NCI-H2029 treated with DMSO at 0.1 percent for 48 hours (cell line): ENCODE measurements around the gene PLA1A.
"Not testable (repeated sequence)": the region's sequence is repeated elsewhere in the genome, so short reads cannot be mapped to it uniquely, and the experiment has no call there.

Experiments
- DNase-seq: peaks from one replicate; lab custom pipeline; 2025; lab: John Stamatoyannopoulos, UW

PLA1A gene

DNA sequence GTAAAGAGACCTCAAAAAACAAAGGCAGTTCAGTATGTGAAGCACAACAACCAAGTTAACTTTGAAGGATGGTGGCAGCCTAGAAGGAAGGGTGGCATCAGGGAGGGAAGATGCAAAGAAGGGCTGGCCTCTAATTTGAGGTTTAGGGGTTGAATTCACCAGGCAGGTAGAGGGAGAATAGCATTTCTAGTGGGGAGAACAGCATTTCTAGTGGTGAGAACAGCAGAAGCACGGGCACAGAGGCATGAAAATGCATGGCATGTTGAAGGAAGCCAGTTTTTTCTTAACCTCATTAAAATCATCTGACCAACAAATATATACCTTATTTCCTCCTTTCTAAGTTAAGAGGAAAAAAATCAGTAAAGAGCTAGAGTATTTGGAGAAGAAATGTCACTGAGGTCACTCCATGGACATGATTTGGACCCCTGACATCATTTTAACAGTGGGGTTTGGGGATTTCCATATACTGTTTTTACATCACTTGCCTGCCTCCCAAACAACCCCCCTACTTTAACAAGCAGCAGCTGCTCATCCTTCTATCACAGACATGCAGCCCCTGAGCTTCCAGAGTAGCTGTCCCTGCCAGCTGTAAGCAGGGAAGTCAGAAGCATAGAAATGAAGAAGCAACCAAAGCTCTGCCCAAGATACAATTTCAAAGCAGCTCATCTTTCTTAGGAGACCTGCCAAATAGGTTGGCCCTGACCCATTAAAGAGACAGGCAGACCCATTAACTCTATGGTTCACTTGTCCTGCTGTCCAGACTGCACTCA lies 65.1 kb downstream of the PLA1A start:
- no peak for DNase-seq

DNA sequence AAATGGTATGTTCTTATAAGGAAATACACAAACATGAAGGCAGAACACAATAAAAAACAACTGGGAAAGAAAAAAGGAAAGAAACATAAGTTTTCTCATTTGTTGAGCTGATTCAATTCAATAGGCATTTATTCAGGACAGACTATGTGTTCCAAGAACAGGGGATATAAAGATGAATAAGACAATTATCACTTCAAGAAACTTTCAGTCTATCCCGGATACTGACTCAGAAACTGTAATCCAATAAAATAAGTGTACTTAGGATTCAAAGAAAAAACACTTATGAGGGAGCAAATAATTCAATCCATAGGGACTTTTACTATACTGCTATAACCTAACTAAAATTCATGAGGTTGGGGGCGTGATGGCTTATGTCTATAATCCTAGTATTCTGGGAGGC lies 66.2 kb downstream of the PLA1A start:
- no peak for DNase-seq

DNA sequence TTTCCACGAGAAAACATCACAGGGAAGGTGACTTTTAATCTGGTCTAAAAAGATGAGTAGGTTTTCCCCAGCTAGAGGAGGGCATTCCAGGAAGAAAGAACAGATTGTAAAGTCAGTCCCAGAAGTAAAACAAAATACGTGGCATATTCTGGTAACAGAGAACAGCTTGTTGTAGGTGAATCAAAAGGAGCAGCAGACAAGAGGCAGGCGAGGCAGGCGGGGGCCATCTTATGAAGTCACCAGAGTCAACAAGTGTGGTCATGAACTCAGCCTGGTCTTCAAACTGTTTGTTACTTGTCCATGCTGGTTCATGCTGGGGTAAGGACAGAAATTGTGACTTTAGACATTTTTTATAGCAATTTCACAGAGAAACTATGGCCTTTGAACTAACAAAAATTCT lies 66.7 kb downstream of the PLA1A start:
- DNase-seq, result no peak

- DNase-seq, result no peak
These were observed 67.2 kb downstream of the PLA1A start for GRCh38 chr3:119664850-119665379.

DNA sequence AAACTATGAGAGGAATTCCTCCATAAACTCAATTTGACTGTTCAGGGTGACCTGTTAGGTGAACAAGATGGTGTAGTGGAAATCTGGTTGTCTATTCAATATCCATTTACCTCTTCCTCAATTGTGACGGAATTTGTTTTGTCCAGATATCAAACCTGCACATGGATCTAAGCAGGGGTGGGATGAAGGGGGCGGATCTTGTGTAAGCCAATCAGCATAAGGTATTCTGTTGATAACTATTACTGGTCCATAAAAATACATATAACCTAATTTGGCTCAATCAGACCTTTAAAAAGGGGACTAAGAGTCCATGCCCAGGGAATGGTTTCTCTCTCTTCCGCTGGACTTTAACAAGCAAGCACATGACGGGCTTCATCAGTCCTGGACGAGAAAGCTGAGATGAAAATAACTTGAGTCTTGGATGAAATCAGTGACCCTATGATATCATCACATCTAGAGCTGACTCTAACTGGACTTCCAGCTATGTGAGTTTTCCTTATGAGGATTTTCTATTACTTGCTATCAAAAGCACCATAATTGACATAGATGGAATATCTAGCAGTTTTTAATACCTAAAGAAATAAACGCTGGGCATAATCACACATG lies 68.4 kb downstream of the PLA1A start:
- no peak for DNase-seq

DNA sequence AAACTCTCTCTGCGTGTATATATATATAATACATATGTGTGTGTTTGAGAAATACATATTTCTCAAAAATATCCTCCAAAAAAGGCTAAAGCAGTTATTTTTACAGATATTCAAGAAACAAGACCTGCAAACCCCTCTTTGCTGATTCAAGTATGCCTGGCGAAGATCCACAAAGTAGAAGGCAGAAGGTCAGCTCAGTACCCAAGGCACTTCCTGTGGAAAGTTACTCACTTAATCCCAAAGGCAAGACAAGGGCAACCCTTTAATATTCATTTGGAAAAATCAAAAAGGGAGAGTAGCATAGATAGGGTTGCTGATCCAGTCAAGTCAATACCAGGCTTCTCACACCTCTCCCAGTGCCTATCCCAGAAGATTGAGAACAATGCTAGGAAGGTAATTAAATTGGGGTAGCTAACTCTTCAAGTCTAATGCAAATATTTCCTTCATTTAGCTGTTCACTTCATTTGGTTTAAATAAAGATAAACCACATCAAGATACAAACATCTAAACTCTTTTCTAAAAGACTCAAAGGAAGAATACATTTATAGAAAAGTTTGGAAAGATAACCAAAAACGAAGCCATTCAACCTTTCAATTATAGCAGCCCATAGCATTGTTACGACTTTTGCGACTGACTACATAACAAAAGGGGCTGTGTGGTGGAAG lies 72.4 kb downstream of the PLA1A start:
- no peak for DNase-seq

DNA sequence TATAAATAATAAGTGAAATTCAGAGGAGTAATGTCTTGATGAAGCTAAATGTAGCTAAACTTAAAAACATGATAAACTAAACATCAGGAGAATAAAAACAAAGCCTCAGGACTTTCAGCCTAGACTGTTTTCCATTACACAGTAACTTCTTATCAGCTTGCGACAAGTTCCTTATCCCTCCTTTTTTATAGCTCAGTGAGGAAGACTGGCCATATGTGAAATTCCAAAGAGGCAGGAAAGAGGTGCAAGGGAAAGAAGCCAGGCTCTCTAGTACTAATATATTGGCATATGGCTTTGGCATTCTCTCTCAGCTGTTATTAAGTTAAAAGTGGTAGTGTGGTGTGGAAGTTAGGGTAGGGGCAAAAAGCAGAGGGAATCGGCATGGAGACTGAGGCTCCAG lies 75.1 kb downstream of the PLA1A start:
- DNase-seq, result no peak

GRCh38 chr3:119673875-119674274 lies 76.2 kb downstream of the PLA1A start:
- no peak for DNase-seq

- DNase-seq, result no peak
These were observed 77.6 kb downstream of the PLA1A start for GRCh38 chr3:119675188-119675874.

DNA sequence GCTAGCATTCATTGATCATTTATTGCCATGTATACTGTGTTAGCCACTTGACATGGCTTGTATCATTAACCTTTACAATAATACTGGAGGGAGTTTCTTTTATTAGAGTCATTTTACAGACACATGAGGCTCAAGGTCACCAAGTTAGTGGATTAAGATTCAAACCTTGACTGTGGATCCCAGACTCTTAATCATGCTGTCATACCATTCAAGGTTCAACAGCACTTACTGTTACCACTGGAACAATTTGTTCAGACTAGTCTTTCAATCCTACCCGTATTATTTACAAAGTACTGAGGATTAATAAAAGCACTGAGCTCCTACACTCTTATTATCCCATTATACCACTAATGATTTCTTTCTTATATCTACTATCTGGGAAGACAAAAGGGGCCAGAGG lies 78.3 kb downstream of the PLA1A start:
- DNase-seq, result no peak

DNA sequence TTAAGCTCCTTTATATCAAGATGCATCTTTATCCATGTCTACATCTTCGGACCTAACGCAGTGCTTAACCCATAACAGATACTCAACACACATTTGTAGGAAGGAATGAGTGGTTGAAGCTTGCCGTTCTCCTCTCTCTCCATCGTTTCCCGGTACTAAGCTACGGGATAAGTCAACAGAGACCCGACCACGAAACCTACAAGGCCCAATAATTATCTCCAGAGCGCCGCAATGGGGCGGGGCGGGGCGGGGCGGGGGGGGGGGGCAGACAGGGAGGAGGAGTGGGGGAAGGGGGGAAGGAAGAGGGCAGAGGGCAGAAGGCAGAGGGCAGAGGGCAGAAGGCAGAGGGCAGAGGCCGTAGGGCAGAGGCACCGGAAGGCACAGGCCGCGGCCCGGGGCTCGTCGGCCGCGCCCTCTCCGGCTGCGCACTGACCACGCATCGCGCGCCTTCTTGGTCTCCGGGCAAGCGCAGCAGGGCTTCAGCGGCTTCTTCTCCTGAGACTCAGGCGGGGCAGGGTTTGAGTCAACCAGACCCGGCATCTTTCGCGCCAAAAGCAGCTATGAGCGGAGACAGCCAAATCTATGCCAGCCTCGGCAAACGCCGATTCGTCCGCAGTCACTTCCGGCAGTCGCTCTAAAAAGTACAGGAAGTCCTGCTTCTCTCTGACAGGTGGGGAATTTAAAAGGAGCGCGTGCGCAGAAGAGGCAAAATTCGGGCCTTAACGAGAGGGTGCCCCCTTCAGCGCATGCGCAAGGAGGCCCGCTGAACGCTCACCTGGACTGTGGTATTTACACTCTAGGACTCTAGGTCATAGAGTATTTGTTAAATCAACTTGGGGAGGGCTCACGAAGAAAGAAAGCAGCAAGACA lies 79.3 kb downstream of the PLA1A start, which contains the start of gene COX17:
Gene COX17, minus strand, starts transcription at position 636 of the 870 bp plus-strand sequence. Its CDS starts 96 bp downstream, at position 540.
- DNase-seq, result peak; percentile 96

- DNase-seq, result no peak
These were observed 79.9 kb downstream of the PLA1A start for GRCh38 chr3:119677641-119677934.

GRCh38 chr3:119678209-119678608 lies 80.5 kb downstream of the PLA1A start:
- not testable (repeated sequence) for DNase-seq
